HG03342 (cell line): ENCODE data around the gene DAB2IP.

Source experiments
- ATAC-seq: cut with Tn5 transposase; IDR thresholded peaks from one replicate; pipeline ENCODE4 v1.9.1; 2021; ENCODE audit warnings: mild to moderate bottlenecking, moderate library complexity; ENCODE audit not compliant: unreplicated experiment

Gene DAB2IP

DNA sequence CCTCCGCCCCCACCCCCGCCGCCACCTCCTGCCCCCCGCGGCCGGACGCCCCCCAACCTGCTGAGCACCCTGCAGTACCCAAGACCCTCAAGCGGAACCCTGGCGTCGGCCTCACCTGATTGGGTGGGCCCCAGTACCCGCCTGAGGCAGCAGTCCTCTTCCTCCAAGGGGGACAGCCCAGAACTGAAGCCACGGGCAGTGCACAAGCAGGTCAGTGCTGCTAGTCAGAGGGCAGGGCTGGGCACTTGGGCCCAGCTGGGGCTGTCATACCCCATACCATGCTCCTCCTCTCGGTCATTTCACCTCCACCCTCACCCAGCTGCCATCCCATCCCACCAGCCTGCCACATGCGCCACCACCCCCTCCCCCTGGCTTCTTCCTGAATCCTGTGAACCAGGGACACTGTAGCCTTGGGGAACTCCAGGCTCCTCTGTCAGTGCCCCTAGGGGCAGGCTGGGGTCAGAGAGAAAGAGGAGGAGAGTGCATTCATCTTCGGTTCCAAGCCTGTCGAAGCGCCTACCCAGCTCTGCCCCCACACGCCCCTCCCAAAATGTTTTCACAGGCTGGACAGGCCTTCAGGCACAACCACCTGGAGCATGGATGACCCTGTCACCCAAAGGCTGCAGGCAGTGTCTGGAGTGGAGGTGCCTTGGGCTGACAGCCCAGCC, 122.0 kb downstream of the DAB2IP start:
- ATAC-seq: no peak

DNA sequence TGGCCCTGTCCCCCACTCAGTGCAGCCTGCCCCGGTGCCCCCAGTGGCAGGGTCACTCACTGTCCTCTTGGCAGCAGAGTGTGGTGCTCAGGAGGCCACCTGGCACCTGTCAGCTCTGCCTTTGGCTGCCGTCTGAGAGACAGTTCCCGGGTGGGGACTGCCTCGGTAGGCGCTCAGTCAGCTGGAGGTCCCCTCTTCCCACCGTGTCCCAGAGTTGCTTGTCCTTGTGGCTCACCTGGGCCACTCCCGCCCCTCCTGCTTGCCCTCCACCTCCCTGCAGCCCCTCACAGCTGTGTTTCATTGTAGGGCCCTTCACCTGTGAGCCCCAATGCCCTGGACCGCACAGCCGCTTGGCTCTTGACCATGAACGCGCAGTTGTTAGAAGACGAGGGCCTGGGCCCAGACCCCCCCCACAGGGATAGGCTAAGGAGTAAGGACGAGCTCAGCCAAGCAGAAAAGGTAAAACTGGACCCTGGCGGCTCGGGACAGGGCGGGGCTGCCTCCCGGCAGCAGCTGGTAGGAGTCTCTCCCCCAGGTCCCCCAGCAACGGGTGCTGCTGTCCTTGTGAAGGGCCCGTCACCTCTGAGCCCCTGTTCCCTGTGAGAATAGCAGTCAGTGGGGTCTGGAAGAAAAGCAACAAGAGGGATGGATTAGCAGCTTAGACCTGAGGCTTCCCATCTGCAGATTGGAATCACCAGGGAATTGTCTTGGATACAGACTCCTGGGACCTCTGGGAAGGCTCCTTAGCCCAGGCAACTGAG, 122.7 kb downstream of the DAB2IP start:
- no peak for ATAC-seq

DNA sequence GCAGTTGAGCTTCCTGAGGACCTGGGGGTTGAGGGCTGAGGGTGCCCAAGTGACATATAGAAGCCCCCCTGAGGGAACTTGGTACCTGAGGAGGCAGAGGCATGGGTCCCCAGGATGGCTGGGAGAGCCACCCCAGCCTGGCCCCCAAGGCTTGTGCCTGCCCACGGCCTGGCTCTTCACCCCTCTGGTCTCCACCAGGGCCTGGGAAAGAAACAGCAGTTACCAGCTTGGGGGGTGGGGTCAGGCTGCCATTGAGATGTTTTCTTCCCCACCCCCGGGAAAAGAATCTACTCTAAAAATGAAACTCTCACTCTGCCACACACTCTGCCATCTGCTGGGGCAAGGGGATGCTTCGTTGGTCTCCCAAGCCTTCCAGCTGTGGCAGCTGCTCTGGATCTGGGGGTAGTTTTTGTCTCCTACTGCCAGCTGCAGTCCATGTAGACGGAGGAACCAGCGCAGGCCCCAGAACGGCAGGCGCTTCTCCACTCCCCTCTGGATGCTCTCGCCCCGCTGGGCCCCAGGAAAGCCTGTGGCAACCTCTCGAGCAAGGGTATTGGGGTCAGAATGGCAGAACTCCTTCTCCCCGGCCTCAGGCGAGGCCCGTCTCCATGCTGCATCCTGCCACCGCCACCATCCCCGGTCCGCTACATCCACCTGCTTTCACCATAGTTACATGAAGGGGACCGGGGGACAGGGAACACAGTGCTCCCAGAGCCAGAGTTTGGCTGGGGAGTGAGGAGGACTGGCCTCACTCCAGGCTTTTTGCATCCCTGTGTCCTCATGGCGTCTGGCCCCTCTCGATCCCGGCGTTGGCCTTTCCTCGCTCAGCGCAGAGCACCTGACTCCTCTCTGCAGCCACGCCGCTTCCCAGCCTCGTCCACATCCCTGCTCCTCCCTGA, 123.5 kb downstream of the DAB2IP start:
- ATAC-seq: no peak

DNA sequence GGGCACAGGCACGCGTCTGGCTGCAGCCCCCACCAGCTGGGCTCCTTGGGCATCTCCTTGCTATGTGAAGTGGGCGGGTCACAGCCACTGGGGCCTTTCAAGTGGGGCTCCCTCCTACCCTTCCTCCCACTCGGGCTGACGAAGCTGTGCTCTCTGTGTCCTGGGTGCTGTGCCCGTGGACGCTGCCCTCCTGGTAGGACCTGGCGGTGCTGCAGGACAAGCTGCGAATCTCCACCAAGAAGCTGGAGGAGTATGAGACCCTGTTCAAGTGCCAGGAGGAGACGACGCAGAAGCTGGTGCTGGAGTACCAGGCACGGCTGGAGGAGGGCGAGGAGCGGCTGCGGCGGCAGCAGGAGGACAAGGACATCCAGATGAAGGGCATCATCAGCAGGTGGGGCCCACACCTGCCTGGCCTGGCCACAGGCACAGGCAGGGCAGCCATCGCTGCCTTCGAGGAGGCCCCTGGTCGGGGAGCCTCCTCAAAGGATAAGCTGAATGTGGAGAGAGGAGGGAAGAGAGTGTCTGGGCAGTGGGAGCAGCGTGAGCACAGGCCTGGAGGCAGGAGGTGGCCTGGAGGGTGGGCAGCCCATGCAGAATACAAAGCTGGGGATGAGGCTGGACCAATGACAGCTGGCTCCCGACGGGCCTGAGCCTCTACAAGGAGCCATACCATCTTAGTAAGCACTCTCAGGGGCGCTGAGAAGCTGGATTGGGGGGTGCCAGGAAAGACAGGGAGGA, 124.7 kb downstream of the DAB2IP start:
- no peak for ATAC-seq

DNA sequence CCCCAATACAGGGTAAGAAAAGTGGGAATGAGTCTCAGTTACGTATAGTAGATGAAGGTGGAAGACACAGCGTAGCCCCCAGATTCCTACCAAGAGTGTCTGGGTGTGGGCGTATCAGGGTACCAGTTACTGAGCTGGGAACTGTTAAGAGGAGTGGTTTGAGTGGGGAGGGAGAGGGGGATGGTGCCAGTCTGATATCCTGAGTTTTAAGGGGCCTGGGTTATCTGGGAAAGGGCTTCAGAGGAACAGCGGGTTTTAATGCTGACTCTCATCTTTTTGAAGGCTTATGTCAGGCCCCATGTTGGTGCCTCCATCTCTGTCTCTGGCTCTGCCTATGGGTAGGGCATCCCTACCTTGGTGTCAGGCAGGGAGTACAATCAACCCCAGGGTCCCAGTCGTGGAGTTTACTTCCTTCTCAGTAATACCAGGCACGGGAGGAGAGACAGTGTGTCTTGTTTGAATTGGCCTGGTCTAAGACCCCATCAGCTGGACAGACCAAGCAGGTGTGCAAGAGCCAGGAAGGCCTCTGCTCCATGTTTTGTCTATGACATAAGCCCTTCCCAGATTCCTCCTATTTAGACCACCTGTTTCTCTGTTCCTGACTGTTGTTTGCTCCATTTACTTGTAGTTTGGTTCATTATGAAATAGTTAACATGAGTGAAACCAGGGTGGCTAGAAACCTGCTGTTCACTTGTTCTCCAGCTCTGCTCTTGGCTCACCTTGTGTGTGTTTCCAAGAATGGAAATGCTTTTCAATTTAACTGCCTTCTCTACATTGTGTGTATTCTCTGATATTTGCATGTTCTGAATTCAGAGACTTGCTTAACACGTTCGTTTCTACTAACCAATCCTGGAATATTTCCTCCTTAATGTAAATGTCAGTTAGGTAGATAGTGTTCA, 125.6 kb downstream of the DAB2IP start:
- no peak for ATAC-seq

DNA sequence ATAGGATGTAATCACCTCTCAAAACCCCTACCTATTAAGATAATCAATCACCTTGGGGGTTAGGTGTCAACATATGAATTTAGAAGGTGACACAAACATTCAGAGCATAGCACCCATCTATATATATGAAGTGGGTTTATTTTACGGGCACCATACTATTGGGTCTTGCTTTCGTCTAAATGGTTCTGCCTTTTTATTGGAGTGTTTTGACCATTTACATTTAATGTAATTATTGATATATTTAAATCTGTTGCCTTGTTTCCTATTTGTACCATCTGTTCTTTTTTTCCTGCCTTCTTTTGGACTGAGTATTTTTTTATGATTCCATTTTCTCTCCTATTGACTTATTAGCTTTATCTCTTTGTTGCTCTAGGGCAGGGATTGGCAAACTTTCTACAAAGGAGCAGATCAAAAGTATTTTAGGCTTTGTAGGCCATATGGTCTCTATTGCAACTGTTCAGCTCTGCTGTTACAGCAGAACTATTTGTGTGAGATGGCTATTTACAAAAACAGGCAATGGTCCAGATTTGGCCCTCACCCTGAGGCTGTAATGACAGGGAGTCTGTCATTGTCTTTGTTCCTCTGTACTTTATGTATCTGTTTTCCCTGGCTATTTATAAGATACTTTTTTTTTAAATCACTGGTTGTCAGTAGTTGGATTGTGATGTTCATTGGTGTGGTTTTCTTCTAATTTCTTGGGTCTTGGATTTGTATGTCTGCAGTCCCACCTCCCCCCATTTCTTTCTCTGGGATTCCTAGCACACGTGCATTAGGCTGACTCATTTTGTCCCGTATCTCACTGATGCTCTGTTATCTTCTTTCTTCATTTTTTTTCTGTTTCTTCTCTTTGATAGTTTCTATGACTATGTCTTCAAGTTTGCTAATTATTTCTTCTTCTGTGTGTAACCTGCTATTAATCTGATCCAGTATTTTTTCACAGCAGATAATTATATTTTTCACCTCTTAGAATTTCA, 127.1 kb downstream of the DAB2IP start:
- no peak for ATAC-seq

DNA sequence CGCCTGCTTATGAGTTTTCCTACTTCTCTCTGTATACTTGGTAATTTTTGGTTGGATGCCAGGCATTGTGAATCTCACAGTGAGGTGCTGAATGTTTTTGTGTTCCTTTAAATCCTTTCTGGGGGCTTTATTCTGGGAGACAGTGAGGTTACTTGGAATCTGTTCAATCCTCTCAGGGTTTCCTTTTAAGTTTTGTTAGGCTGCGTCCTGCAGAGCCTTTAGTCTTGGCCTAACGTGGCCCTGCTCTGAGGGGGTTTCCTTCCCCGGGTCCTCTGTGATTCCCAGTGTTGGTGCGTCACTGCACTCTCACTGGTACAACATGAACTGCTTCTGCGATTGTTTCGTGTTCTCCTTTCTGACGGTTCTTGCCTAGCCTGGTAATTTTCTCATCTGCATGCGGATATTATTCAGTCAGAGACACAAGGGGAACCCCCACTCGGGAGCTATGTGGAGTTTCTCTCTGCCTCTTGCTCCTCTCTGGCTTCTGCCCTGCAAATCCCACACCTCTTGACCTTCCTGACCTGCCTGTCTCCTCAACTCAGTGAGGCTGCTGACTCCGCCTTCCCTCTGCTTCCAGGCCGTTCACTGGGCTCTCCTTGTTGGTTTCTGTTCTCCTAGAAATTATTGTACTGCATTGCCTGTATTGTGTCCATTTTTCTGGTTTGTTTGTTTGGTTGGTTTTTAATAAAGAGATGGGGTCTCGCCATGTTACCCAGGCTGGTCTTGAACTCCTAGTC, 128.1 kb downstream of the DAB2IP start:
- ATAC-seq: no peak

DNA sequence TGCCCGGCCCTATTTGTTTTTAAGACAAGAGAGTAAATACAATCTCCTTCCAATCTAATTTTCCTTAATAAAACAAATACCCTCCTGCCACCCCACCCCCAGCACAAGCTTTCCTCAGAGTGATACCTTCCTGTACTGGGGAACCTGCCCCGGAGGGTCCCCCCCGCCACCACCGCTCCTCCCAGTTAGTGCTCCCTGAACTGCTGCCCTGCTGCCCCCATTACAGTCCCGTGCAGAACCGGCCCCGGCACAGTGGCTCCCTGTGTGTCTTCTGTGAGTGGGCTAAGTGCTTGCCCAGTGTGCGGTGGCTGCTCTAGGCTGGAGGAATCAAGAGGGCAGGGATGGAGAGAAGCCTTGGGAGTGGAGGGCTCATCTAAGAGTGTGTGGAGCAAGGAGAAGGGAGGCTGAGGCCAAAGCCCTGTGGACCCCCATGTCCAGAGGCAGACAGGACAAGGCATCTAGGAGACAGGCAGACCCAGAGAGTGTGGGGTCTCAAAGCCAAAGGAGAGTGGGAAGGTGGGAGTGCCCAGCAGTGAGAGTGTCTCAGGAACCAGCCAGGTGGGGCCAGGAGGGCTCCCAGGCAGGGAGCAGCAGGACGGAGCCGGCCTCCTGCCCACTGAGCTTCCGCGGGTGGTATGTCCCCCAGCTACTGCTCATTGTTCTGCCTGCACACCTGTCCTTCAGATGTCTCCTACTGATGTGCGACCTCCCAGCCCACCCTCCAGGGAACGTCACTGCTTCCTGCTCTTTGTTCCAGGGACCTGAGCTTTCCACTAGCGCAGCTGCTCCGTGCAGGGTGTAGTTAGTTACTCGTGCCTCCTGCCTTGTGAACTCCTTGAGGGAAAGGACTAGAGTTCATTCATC, 129.0 kb downstream of the DAB2IP start:
- ATAC-seq: no peak

DNA sequence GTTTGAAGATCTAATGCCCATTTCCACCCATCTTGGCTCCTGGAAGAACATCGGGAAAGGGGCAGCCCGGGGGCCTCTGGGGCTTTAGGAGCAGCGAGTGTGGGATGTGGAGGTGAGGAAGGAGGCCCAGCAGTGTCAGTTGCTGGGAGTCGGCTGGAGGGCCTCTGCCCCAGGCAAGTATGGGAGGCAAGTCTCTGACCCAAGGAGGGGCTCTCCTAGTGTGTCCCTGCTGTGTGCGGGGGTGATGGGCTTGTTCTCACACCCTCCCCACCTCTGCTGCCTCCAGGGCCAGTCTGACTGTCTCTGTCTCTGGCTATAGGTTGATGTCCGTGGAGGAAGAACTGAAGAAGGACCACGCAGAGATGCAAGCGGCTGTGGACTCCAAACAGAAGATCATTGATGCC, 129.7 kb downstream of the DAB2IP start:
- no peak for ATAC-seq

DNA sequence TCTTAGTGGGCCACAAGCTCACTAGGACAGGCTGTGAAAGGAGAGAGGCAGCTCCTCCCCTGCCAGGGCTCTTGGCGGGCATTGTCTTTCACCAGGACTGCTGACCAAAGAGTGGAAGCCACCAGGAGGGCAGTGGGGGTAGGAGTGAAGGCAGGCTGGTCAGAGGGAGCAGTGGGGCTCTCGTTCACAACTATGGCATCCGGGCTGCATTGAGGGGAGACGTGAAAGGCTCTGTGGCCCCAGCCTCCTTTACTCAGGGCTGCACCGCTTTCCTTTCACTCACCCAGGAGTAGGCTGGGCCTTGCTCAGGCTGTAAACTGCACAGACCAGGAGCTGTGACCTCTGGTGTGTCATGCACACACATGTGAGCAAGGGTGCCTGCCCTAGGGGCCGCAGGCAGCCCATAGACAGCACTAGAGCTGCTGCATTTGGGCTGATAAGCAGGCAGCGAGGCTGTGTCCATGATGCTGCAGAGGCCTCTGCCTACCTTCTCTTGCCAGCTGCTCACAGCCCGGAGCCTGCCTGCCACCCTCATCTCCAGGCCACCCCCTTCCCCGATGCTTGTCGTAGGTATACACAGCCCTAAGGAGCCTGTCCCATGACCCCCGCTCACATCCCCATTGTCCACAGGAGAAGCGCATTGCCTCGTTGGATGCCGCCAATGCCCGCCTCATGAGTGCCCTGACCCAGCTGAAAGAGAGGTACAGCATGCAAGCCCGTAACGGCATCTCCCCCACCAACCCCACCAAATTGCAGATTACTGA, 130.4 kb downstream of the DAB2IP start:
- ATAC-seq: no peak

DNA sequence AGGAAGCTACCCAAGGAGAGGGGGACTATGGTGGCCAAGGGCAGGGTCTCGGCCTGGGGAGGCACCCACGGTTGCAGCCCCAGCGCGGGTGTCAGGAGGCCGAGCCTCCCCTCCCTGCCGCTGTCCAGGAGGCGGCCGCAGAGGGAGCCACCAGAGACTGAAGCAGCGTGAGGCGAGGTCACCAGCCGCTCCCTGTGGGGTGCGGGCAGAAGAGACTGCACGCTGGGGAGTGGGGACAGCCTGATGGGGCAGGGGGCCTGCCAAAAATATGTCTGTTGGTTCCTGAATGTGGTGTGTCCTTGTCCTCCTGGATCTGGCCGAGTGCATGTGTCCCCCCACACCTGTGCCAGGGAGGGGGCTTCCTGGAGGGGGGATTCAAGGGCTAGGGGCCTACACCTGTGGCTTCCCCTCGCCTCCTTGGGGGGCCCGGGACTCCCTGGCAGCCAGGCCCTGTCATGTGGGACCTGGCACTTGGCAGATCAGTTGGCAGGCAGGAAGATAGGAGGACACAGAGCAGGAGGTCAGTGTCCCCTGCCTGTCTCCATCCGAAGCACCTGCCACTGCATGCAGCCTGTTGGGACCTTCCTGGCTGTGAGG, 131.2 kb downstream of the DAB2IP start:
- no peak for ATAC-seq

DNA sequence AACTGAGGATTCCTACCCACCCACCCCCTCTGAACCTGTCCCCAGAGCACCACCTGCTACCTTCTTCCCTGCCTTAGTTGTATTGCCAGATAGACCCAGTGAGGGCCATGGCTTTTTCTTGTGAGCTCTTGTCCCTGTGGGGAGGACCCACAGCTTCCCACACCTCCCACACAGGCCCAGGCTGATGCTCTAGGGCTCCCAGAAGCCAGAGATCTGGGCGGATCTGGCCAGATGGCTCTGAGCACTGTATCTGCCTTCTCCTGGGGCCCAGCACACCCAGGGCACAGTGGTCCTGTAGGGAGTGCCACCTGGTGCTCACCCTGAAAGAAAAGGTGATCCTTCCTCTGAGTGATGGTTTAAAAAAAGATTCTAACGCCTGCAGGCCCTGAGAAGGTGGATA, 131.7 kb downstream of the DAB2IP start:
- no peak for ATAC-seq

DNA sequence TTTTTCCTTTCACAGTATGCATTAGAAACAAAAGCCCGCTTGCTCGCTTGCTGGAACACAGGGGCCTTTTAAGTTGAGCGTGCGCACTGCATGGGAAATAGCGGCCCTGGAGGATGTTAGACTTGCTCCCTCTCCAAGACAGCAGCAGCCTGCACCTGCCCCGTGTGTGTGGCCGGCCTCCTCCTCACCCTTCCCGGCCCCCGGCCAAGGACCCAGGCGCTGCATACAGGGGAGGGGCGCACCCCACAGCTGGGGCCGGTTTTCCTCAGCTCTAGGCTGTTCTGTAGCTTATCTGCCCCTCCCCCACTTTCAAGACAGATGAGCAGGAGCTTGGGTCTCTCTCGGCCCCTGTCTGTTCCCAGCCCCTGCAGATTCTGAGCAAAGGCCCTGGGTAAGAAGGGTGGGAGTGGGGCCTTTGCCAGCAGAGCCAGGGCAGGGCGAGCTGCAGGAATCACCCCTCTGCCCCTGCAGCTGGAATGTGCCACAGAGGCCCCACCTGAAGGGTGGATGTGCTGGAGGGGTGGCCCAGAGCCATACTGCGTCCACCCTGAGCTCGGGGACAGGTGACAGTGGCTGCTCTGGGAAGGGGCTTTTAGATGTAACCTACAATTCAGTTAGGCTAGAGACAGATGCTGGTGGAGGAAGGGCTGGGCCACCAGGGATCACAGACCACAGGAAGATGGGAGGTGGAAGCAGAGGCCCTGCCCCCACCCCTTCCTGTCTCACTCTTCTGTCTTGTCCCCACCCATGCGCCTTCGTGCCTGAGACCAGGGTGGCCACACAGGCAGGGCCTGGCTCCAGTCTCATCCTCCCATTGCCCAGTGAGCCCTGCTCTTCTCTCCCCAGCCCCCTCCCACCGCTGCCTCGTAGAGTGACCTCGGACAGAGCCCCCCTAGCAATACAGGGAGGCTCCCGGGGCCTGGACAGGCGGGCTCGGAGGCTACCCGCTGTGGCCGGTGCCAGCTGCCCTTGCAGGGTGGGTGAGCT, 132.4 kb downstream of the DAB2IP start:
- ATAC-seq: no peak

DNA sequence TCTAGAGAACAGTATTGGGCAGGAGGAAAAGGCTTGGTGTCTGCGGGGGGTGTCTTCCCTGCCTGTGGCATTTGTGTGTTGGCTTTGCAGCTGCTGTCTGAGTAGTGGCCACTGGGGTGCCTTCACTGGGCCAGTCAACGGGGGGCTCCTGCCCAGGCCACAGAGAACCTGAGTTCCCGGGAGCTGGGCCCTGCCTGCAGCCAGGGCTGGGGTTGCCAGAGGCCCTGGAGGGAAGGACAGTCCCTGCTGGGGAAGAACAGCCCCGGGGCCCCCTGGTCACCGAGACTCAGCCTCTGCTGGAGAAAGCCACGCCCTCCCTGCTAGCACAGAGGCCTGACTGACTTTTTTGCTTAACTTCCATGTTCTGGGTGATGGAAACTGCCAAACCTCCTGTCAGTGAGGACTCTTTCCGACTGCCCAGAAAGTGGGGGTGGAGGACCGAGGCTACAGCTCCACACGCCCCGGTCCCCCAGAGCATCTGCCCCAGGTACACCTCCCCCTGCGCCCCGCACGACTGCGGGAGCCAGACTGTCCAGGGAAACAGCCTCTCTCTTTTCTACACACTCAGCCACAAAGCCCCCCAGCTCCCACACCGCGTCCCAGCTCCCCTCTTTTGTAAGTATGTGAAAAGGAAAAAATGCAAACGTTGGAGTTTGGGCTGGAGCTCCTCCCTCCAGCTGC, 133.4 kb downstream of the DAB2IP start:
- ATAC-seq: no peak
